Psoas muscle (tissue), 8 donors: Measurements from ENCODE around the gene FGFR2. TPM values are rescaled to one million over a fixed set of nuclear protein-coding genes. Genes with fewer than 3 reads are reported as not detected.

Experiments used
- ATAC-seq, 4 donors: fragments of 200-7000 bp; cut with Tn5 transposase; one replicate each; pipeline ENCODE4 v1.9.1; 2020; ENCODE audit warnings: moderate library complexity in 3 of 4, mild to moderate bottlenecking in 2 of 4
- DNase-seq, 2 donors: peaks; one replicate each; pipeline ENCODE4 v3.0.0-alpha.2; 2020
- H3K27ac ChIP-seq: fragments of 200-600 bp; one replicate; pipeline ENCODE4 v1.8.0; 2022
- H3K27me3 ChIP-seq, 3 donors: fragments of 200-600 bp in 1 of 3; one replicate each; pipeline versions ENCODE4 v1.6.1 to v1.8.0; 2013 to 2022; ENCODE audit warnings: low read length in 2 of 3, mild to moderate bottlenecking in 2 of 3, moderate library complexity in 1 of 3; ENCODE audit not compliant: insufficient read depth in 3 of 3
- H3K36me3 ChIP-seq, 2 donors: fragments of 200-600 bp in 1 of 2; one replicate each; pipeline versions ENCODE4 v1.6.1 to v1.8.0; 2013 to 2022; ENCODE audit warnings: low read depth in 1 of 2, mild to moderate bottlenecking in 1 of 2, moderate library complexity in 1 of 2; ENCODE audit not compliant: insufficient read depth in 1 of 2
- H3K4me1 ChIP-seq: fragments of 200-600 bp; one replicate; pipeline ENCODE4 v1.8.0; 2022
- H3K4me3 ChIP-seq: fragments of 200-600 bp; one replicate; pipeline ENCODE4 v1.8.0; 2022; ENCODE audit warnings: mild to moderate bottlenecking
- H3K9me3 ChIP-seq: fragments of 200-600 bp; one replicate; pipeline ENCODE4 v1.8.0; 2022
- CTCF ChIP-seq: fragments of 200-600 bp; IDR thresholded peaks from one replicate; pipeline ENCODE4 v1.8.0; 2022; ENCODE audit warnings: antibody characterized with exemption
- WGBS, 3 donors: extraction: QIAGEN DNeasy Blood & Tissue Kit; methylation state at CpG; one replicate each; pipeline versions ENCODE4 v1.1.6 to v1.1.7; 2013; 5-methylcytosine and 5-hydroxymethylcytosine counted together
- intact Hi-C, 2 donors: fragments of 100-400 bp; cut with DNase I; formaldehyde crosslinking; loops; one replicate each; pipeline versions ENCODE4 v1.11.0 to v1.14.2; 2022
- polyA plus RNA-seq, 3 donors: library from polyadenylated mRNA; stranded (reverse); fragments of 200-250 nt; gene quantifications; one replicate each; pipeline ENCODE4 v1.2.3, GENCODE V29; 2013
- total RNA-seq, 4 donors: library from RNA; stranded (reverse); fragmentation: NEBNext Ultra II Directional in 2 of 4; extraction: Animal tissue kit (Norgen Biotek cat#: 25700) in 2 of 4; gene quantifications; one replicate each; pipeline versions ENCODE4 v1.2.1 to v1.2.4, GENCODE V29; 2021 to 2023
- donor health status: healthy with polysubstance abuse.
- donor health status: DM: no; HTN: no; CAD: no; lungs with moderate emphysema.
- donor health status: Bipolar disorder and iron deficiency.
- donor health status: healthy.
- donor health status: DM: yes; HTN: yes; CAD: no.
- donor health status: DM: no; HTN: no; CAD: no.
- donor health status: DM: no; HTN: no; CAD: no.
- donor health status: DM: yes; HTN: yes; CAD: no.

The FGFR2 gene
- total and polyA plus RNA-seq, 7 donors = 0.08 to 0.50 (median 0.20) TPM; not detected in 2

- TF ChIP-seq CTCF = no peak
- Histone ChIP-seq H3K4me3 (no peak overlapping the region), H3K4me1 (no peaks in the 10 kb centered on the region), H3K36me3 (no peaks in the 10 kb centered on the region), H3K27me3 (peaks cover 0 to 8% (median 5%) of the 10 kb centered on the region in 3 donors), H3K27ac (no peak overlapping the region), H3K9me3 (no peaks in the 10 kb centered on the region)
- 65 to 70% (median 70%) methylated on average over 4 of the region's 4 CpGs for WGBS, 3 donors
- no peak for DNase-seq
- intact Hi-C loops = no loop called here
- no peak for ATAC-seq
These were observed 30.6 kb upstream of the FGFR2 start for GRCh38 chr10:121628859-121629258.

DNA sequence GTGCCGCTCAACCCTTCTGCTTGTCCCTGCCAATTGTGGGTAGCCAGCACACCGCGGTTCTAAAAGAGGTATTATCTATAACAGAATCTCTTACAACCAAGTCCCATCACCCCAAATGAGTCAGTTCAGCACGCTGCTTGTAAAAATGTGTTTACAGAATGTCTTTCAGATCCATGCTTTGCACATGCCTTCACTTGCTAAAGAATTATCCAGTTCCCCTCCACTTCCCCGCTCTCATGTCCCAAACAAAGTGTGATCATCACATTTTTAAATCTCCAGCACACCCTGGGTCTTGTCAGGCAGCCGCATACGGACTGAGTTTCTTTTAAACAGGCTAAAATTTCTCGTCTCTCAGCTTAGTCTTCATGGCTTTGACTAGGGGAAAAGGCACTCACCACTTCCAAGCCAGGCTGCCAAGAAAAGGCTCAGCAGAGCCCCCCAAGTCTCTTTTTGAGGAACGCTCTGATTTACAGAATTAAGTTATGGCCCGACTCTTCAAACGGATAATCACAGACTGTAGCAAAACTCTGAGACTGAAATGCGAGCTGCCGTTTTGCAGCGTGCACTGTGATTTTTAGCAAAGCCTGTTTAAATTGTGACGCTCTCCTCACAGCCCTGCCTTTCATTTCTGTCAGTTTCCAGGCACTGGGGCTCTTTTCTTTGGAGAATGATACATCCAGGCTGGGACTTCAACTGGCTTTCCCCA lies 29.8 kb upstream of the FGFR2 start:
- no peak for ATAC-seq

GRCh38 chr10:121624836-121625486 lies 26.7 kb upstream of the FGFR2 start:
- peaks cover 0 to 6% (median 5%) of the 10 kb centered on the region in 3 donors for H3K27me3 ChIP-seq
- TF ChIP-seq CTCF = no peak
- no peak for ATAC-seq
- no peaks in the 10 kb centered on the region for H3K36me3 ChIP-seq
- WGBS, 3 donors = 57 to 62% (median 58%) methylated on average over 11 of the region's 11 CpGs
- intact Hi-C loops = no loop called here
- no peaks in the 10 kb centered on the region for H3K4me1 ChIP-seq
- H3K27ac ChIP-seq = no peak overlapping the region
- DNase-seq = no peak
- H3K9me3 ChIP-seq = no peaks in the 10 kb centered on the region
- H3K4me3 ChIP-seq = no peak overlapping the region

More for the DNA sequence above, 29.8 kb upstream of the FGFR2 start:
- no peak for DNase-seq
- Histone ChIP-seq H3K27me3 (peaks cover 0 to 6% (median 5%) of the 10 kb centered on the region in 3 donors), H3K4me3 (no peak overlapping the region), H3K9me3 (no peaks in the 10 kb centered on the region), H3K4me1 (no peaks in the 10 kb centered on the region), H3K27ac (no peak overlapping the region), H3K36me3 (no peaks in the 10 kb centered on the region)
- no peak for TF ChIP-seq CTCF
- intact Hi-C loops = no loop called here
- 29 to 38% (median 37%) methylated on average over 15 of the region's 15 CpGs for WGBS, 3 donors

DNA sequence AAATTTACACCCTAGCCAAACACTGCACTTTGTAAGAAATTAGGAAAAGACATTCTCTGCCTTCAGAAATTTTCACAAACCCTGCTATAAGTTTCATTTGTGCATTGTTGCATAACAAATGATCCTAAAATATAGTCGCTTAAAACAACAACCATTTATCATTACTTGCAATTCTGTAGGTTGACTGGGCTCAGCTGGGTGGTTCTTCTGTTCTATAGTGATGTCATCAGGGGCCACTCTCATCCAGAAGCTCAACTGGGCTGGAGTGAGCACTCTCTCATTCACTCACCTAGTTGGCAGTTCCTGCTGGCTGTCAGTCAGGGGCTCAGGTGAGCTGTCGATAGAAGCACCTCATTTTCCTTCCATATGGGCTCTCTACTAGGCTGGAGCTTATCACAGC lies 20.7 kb upstream of the FGFR2 start:
- Histone ChIP-seq H3K4me3 (no peak overlapping the region), H3K4me1 (no peaks in the 10 kb centered on the region), H3K9me3 (no peaks in the 10 kb centered on the region), H3K27ac (no peak overlapping the region), H3K36me3 (no peaks in the 10 kb centered on the region), H3K27me3 (peaks cover 0 to 13% (median 2%) of the 10 kb centered on the region in 3 donors)
- no peak for DNase-seq
- intact Hi-C loops = no loop called here
- WGBS, 3 donors = 90 to 97% (median 93%) methylated on average over 2 of the region's 2 CpGs
- ATAC-seq = no peak
- TF ChIP-seq CTCF = no peak
